Heart left ventricle (tissue), 16 donors: ENCODE results near the gene PPP1R1C. TPM values are rescaled to one million over a fixed set of nuclear protein-coding genes. Genes with fewer than 3 reads are reported as not detected.
A peak's percentile ranks its signal among the peaks of the same experiment; 100 is the strongest.

Experiments
- ATAC-seq, 4 donors: fragments of 200-7000 bp; cut with Tn5 transposase; one replicate each; pipeline ENCODE4 v1.9.1; 2020 to 2022; ENCODE audit warnings: moderate library complexity in 4 of 4, mild to moderate bottlenecking in 3 of 4, moderate number of reproducible peaks in 1 of 4
- DNase-seq, 5 donors: peaks; one replicate each; pipeline ENCODE4 v3.0.0-alpha.2; 2020
- H3K27ac ChIP-seq, 12 donors: fragments of 200-600 bp; sonication (generic) in 4 of 12; one replicate each; pipeline versions ENCODE4 v1.5.0 to v1.8.0; 2016 to 2022; ENCODE audit warnings: mild to moderate bottlenecking in 2 of 12
- H3K27me3 ChIP-seq, 9 donors: fragments of 200-600 bp; sonication (generic) in 2 of 9; one replicate each; pipeline versions ENCODE4 v1.5.1 to v1.8.0; 2016 to 2022; ENCODE audit warnings: mild to moderate bottlenecking in 3 of 9
- H3K36me3 ChIP-seq, 9 donors: fragments of 200-600 bp; sonication (generic) in 2 of 9; one replicate each; pipeline versions ENCODE4 v1.5.0 to v1.8.0; 2018 to 2022; ENCODE audit warnings: mild to moderate bottlenecking in 2 of 9
- H3K4me1 ChIP-seq, 12 donors: fragments of 200-600 bp; sonication (generic) in 4 of 12; one replicate each; pipeline versions ENCODE4 v1.5.0 to v1.8.0; 2016 to 2022; ENCODE audit warnings: mild to moderate bottlenecking in 3 of 12
- H3K4me3 ChIP-seq, 12 donors: fragments of 200-600 bp; sonication (generic) in 4 of 12; one replicate each; pipeline versions ENCODE4 v1.5.0 to v1.8.0; 2017 to 2022; ENCODE audit warnings: mild to moderate bottlenecking in 9 of 12, moderate library complexity in 4 of 12
- H3K9me3 ChIP-seq, 12 donors: fragments of 200-600 bp; sonication (generic) in 4 of 12; one replicate each; pipeline versions ENCODE4 v1.5.0 to v1.8.0; 2016 to 2022; ENCODE audit warnings: mild to moderate bottlenecking in 1 of 12
- CTCF ChIP-seq, 12 donors: fragments of 200-600 bp; sonication (generic) in 4 of 12; IDR thresholded peaks; one replicate each; pipeline versions ENCODE4 v1.5.0 to v1.8.0; 2018 to 2022; ENCODE audit warnings: antibody characterized with exemption in 12 of 12, mild to moderate bottlenecking in 5 of 12
- POLR2A ChIP-seq, 2 donors: fragments of 450-650 bp; IDR thresholded peaks; one replicate each; pipeline ENCODE4 v1.6.1; 2017; ENCODE audit warnings: antibody characterized with exemption in 2 of 2, mild to moderate bottlenecking in 2 of 2, moderate library complexity in 2 of 2
- WGBS, 4 donors: extraction: QIAGEN DNeasy Blood & Tissue Kit in 2 of 4; methylation state at CpG; one replicate each; pipeline versions ENCODE4 v1.1.5 to v1.1.7; 2013 to 2018; 5-methylcytosine and 5-hydroxymethylcytosine counted together
- intact Hi-C, 10 donors: fragments of 100-400 bp; cut with DNase I; formaldehyde crosslinking; loops; one replicate each; pipeline versions ENCODE4 v1.11.1 to v1.14.2; 2022
- polyA plus RNA-seq, 2 donors: library from polyadenylated mRNA; stranded (reverse); fragments of 200-250 nt; gene quantifications; one replicate each; pipeline ENCODE4 v1.2.3, GENCODE V29; 2013
- total RNA-seq, 9 donors: library from RNA; depleted of rRNA in 2 of 9; stranded (reverse); fragments of >200 nt in 2 of 9; fragmentation: NEBNext Ultra II Directional in 3 of 9; extraction: Animal tissue kit (Norgen Biotek cat#: 25700) in 3 of 9; gene quantifications; one replicate each; pipeline versions ENCODE4 v1.1.0 to v1.2.4, GENCODE V29; 2016 to 2023
- donor health status: ischemic (EF 13 %, LVEDD 7.1; RV severe dilation, severe dysfunction).
- donor health status: healthy with polysubstance abuse.
- donor health status: DM: no; HTN: yes; CAD: no.
- donor health status: DM: no; HTN: no; CAD: no.
- donor health status: ischemic (EF 25% LVEDD 6.9; RV normal size, moderate dysfunction).
- donor health status: ischemic (EF 25% LVEDD 5.7; RV mildly dilated, moderate dysfunction).
- donor health status: healthy.
- donor health status: DM: yes; HTN: yes; CAD: no.
- donor health status: ischemic (EF 35%, LVEDD 5.7; RV mildly dilated, moderate dysfunction).
- donor health status: nonischemic (EF 11% LVEDD 7.7; RV severe dilation, severe dysfunction).
- donor health status: DM: yes; HTN: yes; CAD: no.
- donor health status: PGD.
- donor health status: ischemic (EF 29% LVEDD 5.4; RV normal size, mild dysfunction).
- donor health status: nonischemic (EF 23%, LVEDD 6.1; RV moderate dilation, normal function).

PPP1R1C gene
- total and polyA plus RNA-seq, 11 donors: 2.9 to 44.5 (median 21.0) TPM

DNA sequence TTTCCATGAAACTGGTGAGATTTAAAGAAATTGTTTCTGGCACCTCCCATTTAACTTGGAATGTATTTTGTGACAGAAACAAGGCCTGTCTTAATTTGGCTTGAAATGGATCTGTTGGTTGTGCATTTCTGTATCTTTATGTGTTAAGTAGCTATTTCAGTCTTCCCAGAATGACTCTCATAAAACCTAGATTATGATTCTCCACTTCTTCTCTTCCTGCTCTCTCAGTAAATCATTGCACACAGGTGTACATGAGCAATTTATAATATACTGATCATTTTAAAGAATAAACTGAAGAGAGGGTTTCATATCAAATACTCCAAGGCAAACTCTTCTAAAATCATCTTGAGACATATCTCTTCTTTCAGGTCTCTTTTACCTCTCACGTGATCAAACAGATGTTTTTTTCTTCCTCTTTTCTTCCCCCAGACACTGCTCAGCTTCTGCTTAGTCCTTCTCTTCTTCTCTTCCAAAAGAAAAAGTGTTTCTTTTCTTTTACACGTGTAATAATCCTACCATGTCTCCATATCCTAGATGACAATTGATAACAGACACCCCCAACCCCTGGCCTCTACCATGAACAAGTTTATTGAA is 112.0 kb downstream of the PPP1R1C start:
- Histone ChIP-seq H3K4me1 (no peaks in the 10 kb centered on the region), H3K27ac (no peak overlapping the region), H3K36me3 (no peaks in the 10 kb centered on the region), H3K9me3 (peaks cover 0 to 10% (median 0%) of the 10 kb centered on the region in 12 donors), H3K4me3 (no peak overlapping the region), H3K27me3 (no peaks in the 10 kb centered on the region)
- intact Hi-C loops: no loop called here
- DNase-seq: no peak
- WGBS, 4 donors: 56 to 65% (median 60%) methylated on average over 2 of the region's 2 CpGs
- TF ChIP-seq POLR2A (IDR thresholded peaks at IDR 0.05) (no peak), CTCF (IDR thresholded peaks at IDR 0.05) (no peak)
- no peak for ATAC-seq

DNA sequence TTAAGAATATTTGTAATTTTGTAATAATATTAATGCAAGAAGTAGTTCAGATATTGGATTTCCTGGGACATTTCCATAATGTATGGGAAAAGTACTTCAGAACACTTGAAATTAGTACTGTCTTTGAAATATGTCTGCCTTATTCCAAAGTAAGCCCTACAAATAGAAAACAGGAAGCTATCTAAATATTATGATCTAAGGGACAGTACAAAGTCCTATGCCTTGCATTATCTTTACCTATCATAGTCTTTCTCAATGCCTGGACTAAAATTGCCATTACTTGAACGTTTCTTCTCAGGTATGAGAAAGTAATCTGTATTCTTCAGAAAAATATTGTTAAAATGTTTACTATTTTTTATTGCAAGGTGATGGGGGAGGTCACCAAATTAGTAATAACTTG is 113.0 kb downstream of the PPP1R1C start:
- H3K27ac ChIP-seq: no peak overlapping the region
- no peak for ATAC-seq
- peaks cover 0 to 3% (median 0%) of the 10 kb centered on the region in 12 donors for H3K9me3 ChIP-seq
- intact Hi-C loops: no loop called here
- H3K36me3 ChIP-seq: no peaks in the 10 kb centered on the region
- H3K4me1 ChIP-seq: no peaks in the 10 kb centered on the region
- WGBS, 4 donors: 74 to 85% (median 79%) methylated on average over 1 of the region's 1 CpG
- DNase-seq: no peak
- H3K27me3 ChIP-seq: no peaks in the 10 kb centered on the region
- no peak for TF ChIP-seq CTCF (IDR thresholded peaks at IDR 0.05)
- no peak for TF ChIP-seq POLR2A (IDR thresholded peaks at IDR 0.05)
- no peak overlapping the region for H3K4me3 ChIP-seq

- DNase-seq (no peak), ATAC-seq (no peak)
- H3K4me1 ChIP-seq: no peaks in the 10 kb centered on the region
- intact Hi-C loops: no loop called here
- TF ChIP-seq POLR2A (IDR thresholded peaks at IDR 0.05): no peak
- peak in 1 of 12 donors; percentile 20 for TF ChIP-seq CTCF (IDR thresholded peaks at IDR 0.05)
- no peaks in the 10 kb centered on the region for H3K27me3 ChIP-seq
- no peaks in the 10 kb centered on the region for H3K36me3 ChIP-seq
- H3K4me3 ChIP-seq: no peak overlapping the region
- no peaks in the 10 kb centered on the region for H3K9me3 ChIP-seq
- no peak overlapping the region for H3K27ac ChIP-seq
Observed at GRCh38 chr2:182101263-182101662, 115.6 kb downstream of the PPP1R1C start.

DNA sequence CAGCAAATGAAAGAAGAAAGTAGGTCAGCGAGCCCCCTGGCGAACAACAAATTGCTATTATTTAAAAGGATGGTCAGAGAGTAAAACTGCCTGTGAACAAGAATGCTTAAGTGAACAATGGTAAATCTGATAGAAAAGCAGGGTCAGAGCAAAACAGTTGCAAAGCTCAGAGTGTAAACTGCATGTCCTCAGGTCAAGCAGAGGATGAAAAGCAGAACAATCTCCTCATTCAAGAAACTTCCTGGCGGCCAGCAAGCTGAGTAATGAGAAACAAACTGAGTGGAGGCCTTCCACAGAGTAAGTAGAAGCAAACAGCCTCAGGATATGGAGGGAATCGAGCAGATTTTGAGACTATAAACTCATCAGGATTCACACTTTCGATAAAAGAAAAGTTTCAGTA is 117.9 kb downstream of the PPP1R1C start:
- Histone ChIP-seq H3K36me3 (no peaks in the 10 kb centered on the region), H3K9me3 (no peaks in the 10 kb centered on the region), H3K27ac (no peak overlapping the region), H3K4me1 (no peaks in the 10 kb centered on the region), H3K27me3 (no peaks in the 10 kb centered on the region), H3K4me3 (no peak overlapping the region)
- intact Hi-C loops: no loop called here
- DNase-seq: no peak
- no peak for ATAC-seq
- 72 to 81% (median 75%) methylated on average over 5 of the region's 5 CpGs for WGBS, 4 donors
- no peak for TF ChIP-seq POLR2A (IDR thresholded peaks at IDR 0.05)
- TF ChIP-seq CTCF (IDR thresholded peaks at IDR 0.05): no peak
